Gastroesophageal sphincter (tissue), 4 donors: ENCODE measurements around the gene KCND2. TPM values are rescaled to one million over a fixed set of nuclear protein-coding genes. Genes with fewer than 3 reads are reported as not detected.

Experiments
- ATAC-seq: fragments of 150-250 bp; one replicate; pipeline ENCODE4 v1.9.1; 2016; ENCODE audit warnings: mild to moderate bottlenecking, moderate library complexity
- H3K27ac ChIP-seq, 4 donors: fragments of 200-600 bp; sonication (generic) in 3 of 4; 1 replicate in 3 of 4; 2 replicates in 1 of 4; pipeline ENCODE4 v1.5.1; 2016 to 2019
- H3K27me3 ChIP-seq: fragments of 200-600 bp; sonication (generic); one replicate; pipeline ENCODE4 v1.5.1; 2019
- H3K36me3 ChIP-seq, 2 donors: fragments of 200-600 bp; sonication (generic); one replicate each; pipeline ENCODE4 v1.5.1; 2019; ENCODE audit warnings: control low read depth in 1 of 2
- H3K4me1 ChIP-seq, 3 donors: fragments of 200-600 bp; sonication (generic); 1 replicate in 2 of 3; 2 replicates in 1 of 3; pipeline ENCODE4 v1.5.1; 2016 to 2019; ENCODE audit warnings: control low read depth in 2 of 3
- H3K4me3 ChIP-seq, 2 donors: fragments of 200-600 bp; sonication (generic); one replicate each; pipeline ENCODE4 v1.5.1; 2019; ENCODE audit warnings: mild to moderate bottlenecking in 1 of 2, moderate library complexity in 1 of 2
- H3K9me3 ChIP-seq, 3 donors: fragments of 200-600 bp; sonication (generic); one replicate each; pipeline ENCODE4 v1.5.1; 2017 to 2019; ENCODE audit warnings: control low read depth in 2 of 3
- CTCF ChIP-seq, 4 experiments: fragments of 200-600 bp in 2 of 4; fragments of 450-650 bp in 2 of 4; sonication (generic) in 1 of 4; IDR thresholded peaks; one replicate each; pipeline ENCODE4 v1.5.1; 2017 to 2019; ENCODE audit warnings: antibody characterized with exemption in 4 of 4, mild to moderate bottlenecking in 2 of 4, moderate library complexity in 2 of 4
- EP300 ChIP-seq: sonication (generic); formaldehyde crosslinking; IDR thresholded peaks from one replicate; pipeline ENCODE4 v1.6.1; 2017; ENCODE audit warnings: antibody characterized with exemption, mild to moderate bottlenecking
- POLR2A ChIP-seq, 2 donors: fragments of 450-650 bp; IDR thresholded peaks; one replicate each; pipeline ENCODE4 v1.6.1; 2017; ENCODE audit warnings: antibody characterized with exemption in 2 of 2, mild to moderate bottlenecking in 2 of 2, moderate library complexity in 1 of 2
- POLR2AphosphoS5 ChIP-seq: sonication (generic); formaldehyde crosslinking; IDR thresholded peaks from one replicate; pipeline ENCODE4 v1.6.1; 2017; ENCODE audit warnings: antibody characterized with exemption
- WGBS, 2 donors: methylation state at CpG; one replicate each; pipeline ENCODE4 v1.1.5; 2018; ENCODE audit warnings: low coverage in 1 of 2; 5-methylcytosine and 5-hydroxymethylcytosine counted together
- small RNA-seq, 4 donors: library from RNA; depleted of rRNA; stranded (forward); fragments of <200 nt; gene quantifications; one replicate each; pipeline ENCODE3, GENCODE V24; 2016
- total RNA-seq, 4 donors: library from RNA; depleted of rRNA; stranded (reverse); fragments of >200 nt; gene quantifications; one replicate each; pipeline ENCODE4 v1.1.0, GENCODE V29; 2016

Gene KCND2
- total RNA-seq, 4 donors from 2014 or later: 0.40 to 0.93 (median 0.66) TPM

- TF ChIP-seq EP300: no peak
- TF ChIP-seq CTCF (IDR thresholded peaks at IDR 0.05): no peak
- TF ChIP-seq POLR2A (IDR thresholded peaks at IDR 0.05): no peak
- no peak for TF ChIP-seq POLR2AphosphoS5
- ATAC-seq: no peak
- H3K4me3 ChIP-seq: no peak overlapping the region
- no peaks in the 10 kb centered on the region for H3K36me3 ChIP-seq
- 66 to 72% methylated on average over 4 of the region's 4 CpGs for WGBS, 2 donors
- H3K27me3 ChIP-seq: no peaks in the 10 kb centered on the region
- no peaks in the 10 kb centered on the region for H3K9me3 ChIP-seq
- H3K27ac ChIP-seq: no peak overlapping the region
- H3K4me1 ChIP-seq: no peaks in the 10 kb centered on the region
Measured at GRCh38 chr7:120794106-120794729, 521.2 kb downstream of the KCND2 start.

GRCh38 chr7:120797026-120797645 is 524.2 kb downstream of the KCND2 start:
- Histone ChIP-seq H3K36me3 (no peaks in the 10 kb centered on the region), H3K27ac (no peak overlapping the region), H3K27me3 (no peaks in the 10 kb centered on the region), H3K4me1 (no peaks in the 10 kb centered on the region), H3K9me3 (no peaks in the 10 kb centered on the region), H3K4me3 (no peak overlapping the region)
- 99 to 100% methylated on average over 1 to 7 of the region's 7 CpGs for WGBS, 2 donors
- no peak for ATAC-seq
- TF ChIP-seq POLR2AphosphoS5: no peak
- TF ChIP-seq EP300: no peak
- TF ChIP-seq POLR2A (IDR thresholded peaks at IDR 0.05): no peak

- ATAC-seq: no peak
- no peak for TF ChIP-seq CTCF (IDR thresholded peaks at IDR 0.05)
- no peak for TF ChIP-seq POLR2AphosphoS5
- no peak for TF ChIP-seq POLR2A (IDR thresholded peaks at IDR 0.05)
- no peak for TF ChIP-seq EP300
- WGBS, 2 donors: 100% methylated on average over 1 of the region's 1 CpG
- Histone ChIP-seq H3K27ac (no peak overlapping the region), H3K4me3 (no peak overlapping the region), H3K4me1 (no peaks in the 10 kb centered on the region), H3K9me3 (no peaks in the 10 kb centered on the region), H3K36me3 (no peaks in the 10 kb centered on the region), H3K27me3 (no peaks in the 10 kb centered on the region)
Measured at GRCh38 chr7:120799147-120799546, 526.2 kb downstream of the KCND2 start.

Small RNAs within 50 kb of the gene (small RNA-seq; reads per million reads assigned to genes)
- 0 reads per million in 4 donors for gene RNU6-581P
